PFSK-1 (cell line): Measurements from ENCODE around the gene DDI2.

Experiments used
- POLR2AphosphoS5 ChIP-seq: IDR thresholded peaks from 2 replicates; pipeline ENCODE4 v1.6.1; 2012; ENCODE audit warnings: low read depth, mild to moderate bottlenecking, control low read depth, low read length, moderate library complexity
- SIN3A ChIP-seq: IDR thresholded peaks from 2 replicates; pipeline ENCODE4 v1.6.1; 2012; ENCODE audit warnings: mild to moderate bottlenecking, low read length, moderate library complexity, borderline replicate concordance; ENCODE audit not compliant: insufficient read depth
- TAF1 ChIP-seq: IDR thresholded peaks from 2 replicates; pipeline ENCODE4 v1.6.1; 2012; ENCODE audit warnings: low read length, control low read depth, borderline replicate concordance; ENCODE audit not compliant: insufficient read depth

DNA sequence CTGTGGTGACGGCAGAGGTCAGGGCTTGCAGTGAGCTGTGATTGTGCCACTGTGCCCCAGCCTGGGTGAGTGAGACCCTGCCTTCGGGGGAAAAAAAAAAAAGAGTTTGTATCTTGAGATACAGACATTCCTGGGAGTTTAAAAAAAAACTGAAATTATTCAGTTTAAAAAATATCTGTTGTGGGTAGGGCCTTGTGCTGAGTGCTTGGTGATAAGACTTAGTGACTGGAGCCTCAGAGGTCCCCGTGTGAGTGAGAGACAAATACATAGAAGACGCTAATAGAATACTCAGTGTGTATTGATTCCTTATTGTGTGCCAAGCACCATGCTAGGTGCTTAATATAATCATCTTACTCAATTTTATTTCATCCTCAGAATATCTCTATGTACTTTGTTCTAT, 22.7 kb downstream of the DDI2 start:
- TF ChIP-seq TAF1 (no peak), SIN3A (no peak), POLR2AphosphoS5 (no peak)
